Stimulated activated CD4-positive, alpha-beta T cell treated with anti-CD3 and anti-CD28 coated beads, TNF-alpha, amount 100 ng/mL, for 4 hours (primary cell): Measurements from ENCODE around the gene INTS1.

ENCODE experiments used
- DNase-seq, 3 experiments: peaks; one replicate each; pipeline ENCODE4 v3.0.0-alpha.2; 2020; ENCODE audit warnings: low read depth in 3 of 3

INTS1 gene

DNA sequence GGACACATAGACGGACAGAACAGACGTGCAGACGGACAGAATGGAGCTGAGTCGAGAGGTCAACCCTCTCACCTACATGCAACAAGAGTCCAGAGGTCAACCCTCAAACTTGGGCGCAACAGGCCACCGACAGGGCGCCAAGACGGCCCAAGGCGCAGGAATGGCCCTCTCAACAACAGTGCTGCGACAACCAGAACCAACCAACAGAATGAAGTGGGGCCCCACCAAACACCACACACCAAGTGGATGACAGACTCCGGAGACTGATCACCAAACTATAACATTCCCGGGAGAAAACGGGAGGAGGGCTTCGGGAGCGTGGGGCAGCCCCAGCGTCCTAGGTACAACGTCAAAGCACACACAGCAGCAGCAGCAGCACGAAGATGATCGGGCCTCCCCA lies 13.4 kb downstream of the INTS1 start:
- DNase-seq = no peak

DNA sequence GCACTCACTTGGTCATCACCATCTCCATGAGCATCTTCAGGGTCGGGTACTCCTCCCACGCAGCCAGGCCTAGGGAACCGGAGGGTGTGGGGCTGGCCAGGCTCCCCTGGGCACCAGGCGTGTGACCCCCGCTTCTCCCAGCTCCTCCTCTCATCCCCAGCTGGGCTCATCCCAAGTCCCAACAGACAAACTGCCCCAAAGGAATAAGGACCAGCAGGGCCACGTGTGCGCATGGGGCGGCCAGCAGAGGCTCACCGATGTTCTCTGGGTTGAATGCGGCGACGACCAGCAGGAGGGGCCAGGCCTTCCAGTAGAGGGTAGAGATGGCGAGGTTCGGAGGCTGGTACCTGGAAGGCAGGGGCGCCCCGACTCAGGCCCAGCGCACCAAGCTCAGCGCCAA lies 14.9 kb downstream of the INTS1 start:
- no peak for DNase-seq

DNA sequence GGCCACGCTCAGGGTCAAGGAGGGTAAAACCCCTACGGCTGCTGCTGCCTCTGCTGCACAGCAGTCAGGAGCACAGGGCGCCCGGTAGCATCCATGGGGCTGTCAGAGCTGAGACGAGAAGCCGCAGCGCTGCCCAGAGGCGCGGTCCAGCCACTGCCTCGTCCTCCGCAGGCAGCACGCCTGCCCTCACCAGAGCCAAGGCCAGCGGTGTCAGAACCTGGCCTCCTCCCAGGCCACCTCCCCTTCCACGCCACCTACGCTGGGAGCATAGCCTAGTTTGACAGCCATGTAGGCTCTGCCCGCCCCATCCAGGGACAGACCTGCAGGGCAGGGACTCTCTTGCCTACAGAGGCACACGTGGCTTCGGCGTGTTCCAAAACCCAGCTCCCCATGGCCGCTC lies 16.2 kb downstream of the INTS1 start:
- no peak for DNase-seq

DNA sequence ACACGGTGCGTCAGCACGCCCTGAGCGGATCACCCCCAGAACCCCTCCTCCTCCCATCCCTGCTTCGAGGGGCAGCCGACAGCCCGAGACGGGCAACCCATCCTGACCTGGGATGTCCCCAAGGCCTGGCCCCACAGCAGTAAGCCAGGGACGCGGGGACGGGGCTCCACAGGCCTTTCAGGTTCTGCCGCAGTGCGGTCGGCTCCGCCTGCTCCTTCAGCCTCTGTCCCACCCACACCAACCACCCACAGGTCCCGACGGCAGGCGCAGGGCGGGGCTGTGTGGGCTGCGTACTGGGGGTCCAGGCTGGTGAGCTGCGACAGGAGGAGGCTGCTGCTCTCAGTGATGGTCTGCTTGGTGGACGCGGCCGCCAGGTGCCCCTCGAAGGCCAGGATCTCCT lies 16.7 kb downstream of the INTS1 start:
- DNase-seq = no peak

DNA sequence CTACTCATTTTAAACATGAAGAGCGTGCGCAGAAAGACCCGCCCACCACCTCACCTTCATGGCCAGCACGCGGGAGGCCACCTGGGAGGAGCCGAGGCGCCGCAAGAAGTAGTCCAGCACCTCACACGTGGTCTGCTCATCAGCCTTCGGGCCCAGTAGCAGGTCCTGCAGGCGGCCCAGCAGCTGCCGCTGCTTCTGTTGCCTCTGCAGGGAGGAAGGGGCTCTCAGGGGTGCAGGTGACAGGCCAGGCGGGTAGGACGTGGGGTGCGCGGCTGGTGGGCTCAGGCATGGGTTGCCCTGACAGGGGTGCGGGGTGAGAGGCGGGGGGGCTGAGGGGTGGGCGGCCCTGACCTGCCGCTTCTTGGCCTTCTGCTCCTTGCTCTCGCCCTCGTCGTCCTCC lies 17.6 kb downstream of the INTS1 start:
- no peak for DNase-seq

GRCh38 chr7:1485156-1485555 lies 19.0 kb downstream of the INTS1 start:
- no peak for DNase-seq

- no peak for DNase-seq
These were observed 19.6 kb downstream of the INTS1 start for GRCh38 chr7:1484569-1484968.

GRCh38 chr7:1483536-1484505 lies 20.4 kb downstream of the INTS1 start:
- no peak for DNase-seq

GRCh38 chr7:1483079-1483478 lies 21.1 kb downstream of the INTS1 start:
- no peak for DNase-seq

DNA sequence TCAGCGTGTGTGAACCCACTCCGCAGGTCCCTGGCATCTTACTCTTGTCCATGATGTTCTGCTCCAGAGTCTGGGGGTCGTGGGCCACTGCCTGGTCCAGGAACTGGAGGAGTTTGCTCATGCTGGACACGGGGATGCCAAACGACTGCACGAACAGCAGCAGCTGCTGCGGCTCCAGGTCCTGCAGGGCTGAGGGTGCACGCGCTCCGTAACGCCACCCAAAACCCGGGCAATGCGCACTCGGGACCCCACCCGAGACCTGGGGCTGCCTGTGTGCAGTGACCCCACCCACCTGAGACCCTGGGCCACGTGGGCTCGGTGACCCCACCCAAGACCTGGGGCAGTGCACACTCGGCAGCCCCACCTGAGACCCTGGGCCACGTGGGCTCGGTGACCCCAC lies 22.9 kb downstream of the INTS1 start:
- no peak for DNase-seq

GRCh38 chr7:1480670-1481069 lies 23.5 kb downstream of the INTS1 start:
- DNase-seq = no peak

- DNase-seq = no peak
These were observed 24.9 kb downstream of the INTS1 start for GRCh38 chr7:1479287-1479686.

DNA sequence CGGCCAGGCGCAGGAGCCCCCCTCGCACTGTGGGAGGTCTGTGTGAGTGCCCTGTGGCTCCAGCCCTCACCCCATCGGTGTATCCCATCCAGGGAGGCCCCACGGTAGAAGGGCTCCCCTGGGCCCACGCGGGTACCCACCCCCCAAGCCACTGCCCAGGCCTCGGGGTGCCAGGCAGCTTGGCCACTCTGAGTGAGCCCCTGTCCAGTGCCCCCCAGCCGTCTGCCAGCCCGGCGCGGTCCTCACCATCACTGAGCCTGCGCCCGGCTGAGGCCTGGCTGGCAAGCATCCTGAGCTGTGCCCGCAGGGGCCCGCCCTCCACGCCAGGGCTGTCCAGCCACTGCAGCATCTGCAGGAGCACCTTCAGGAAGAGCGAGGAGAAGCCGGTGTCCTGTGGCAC lies 25.7 kb downstream of the INTS1 start:
- DNase-seq = no peak

GRCh38 chr7:1476859-1477258 lies 27.3 kb downstream of the INTS1 start:
- no peak for DNase-seq

DNA sequence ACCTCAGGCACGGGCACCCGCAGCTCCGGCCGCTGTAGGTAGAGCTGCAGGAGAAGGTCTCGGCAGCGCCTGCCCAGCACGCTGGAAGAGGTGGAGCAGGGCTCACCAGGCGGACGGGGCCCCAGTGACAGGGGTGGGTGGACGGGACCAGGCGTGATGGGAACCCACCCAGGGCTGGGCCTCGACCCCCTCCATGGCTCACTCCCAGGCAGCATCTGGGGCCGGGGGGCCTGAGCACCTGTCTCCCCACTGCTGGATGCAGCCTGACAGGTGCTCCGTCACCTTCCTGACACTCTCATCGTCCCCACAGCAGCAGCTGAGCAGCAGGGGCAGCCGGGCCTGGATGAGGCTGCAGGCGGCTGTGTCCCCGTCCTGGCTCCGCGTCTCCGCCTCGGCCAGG lies 28.2 kb downstream of the INTS1 start:
- no peak for DNase-seq

DNA sequence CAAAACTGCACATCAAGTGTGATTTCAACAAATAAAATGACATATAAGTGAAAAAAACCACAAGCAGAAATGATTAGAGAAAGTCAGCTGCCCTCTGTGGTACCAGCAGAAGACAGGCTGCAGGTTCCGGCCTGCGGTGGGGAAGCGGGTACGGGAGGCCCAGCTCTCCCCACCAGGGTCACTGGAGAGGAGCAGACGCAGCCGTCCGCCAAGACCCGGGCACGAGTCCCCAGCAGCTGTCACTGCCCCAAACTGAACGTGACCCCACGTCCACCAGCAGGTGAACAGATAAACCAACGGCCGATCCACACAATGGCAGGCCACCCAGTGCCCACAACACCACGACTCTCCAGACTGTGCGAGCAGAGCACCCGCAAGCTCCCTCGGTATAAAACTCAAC lies 28.8 kb downstream of the INTS1 start:
- no peak for DNase-seq

DNA sequence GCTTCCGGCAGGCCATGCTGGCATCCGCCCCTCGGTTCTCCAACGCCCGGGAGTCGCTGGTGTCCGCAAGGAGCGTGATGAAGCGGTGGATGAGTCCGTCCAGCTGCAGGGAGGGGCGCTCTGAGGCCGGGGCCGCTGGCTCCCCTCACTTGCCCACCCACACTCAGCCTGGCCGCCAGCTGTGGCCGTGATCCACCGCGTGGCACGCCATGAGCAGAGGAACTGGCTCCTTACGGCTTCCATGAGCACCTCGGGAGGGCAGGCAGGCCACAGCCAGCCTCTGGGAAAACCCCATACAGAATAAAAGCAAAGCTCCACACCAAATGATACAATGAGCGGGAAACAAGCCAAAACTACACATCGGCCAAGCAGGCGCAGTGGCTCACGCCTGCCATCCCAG lies 29.5 kb downstream of the INTS1 start:
- DNase-seq = no peak

GRCh38 chr7:1473864-1474512 lies 30.2 kb downstream of the INTS1 start:
- DNase-seq = peak; percentile 67 to 79 (median 73)

DNA sequence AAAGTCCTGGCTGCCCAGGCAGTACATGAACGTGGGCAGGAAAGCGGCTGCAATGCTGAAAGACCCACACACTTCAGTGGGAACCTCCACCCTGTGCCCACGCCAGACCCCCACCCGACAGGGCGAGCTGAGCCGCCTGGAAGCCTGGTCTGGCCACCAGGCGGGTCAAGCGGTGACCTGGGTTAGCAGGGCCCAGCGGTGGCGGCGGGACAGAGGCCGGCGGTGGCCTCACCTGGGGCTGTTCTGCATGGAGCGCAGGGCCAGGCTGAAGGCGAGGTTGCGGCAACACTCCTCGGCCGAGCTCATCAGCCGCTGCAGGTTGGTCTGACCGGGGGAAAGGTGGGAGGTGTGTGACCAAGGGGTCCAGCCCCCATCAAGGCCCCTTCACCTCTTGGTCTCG lies 33.3 kb downstream of the INTS1 start:
- no peak for DNase-seq

DNA sequence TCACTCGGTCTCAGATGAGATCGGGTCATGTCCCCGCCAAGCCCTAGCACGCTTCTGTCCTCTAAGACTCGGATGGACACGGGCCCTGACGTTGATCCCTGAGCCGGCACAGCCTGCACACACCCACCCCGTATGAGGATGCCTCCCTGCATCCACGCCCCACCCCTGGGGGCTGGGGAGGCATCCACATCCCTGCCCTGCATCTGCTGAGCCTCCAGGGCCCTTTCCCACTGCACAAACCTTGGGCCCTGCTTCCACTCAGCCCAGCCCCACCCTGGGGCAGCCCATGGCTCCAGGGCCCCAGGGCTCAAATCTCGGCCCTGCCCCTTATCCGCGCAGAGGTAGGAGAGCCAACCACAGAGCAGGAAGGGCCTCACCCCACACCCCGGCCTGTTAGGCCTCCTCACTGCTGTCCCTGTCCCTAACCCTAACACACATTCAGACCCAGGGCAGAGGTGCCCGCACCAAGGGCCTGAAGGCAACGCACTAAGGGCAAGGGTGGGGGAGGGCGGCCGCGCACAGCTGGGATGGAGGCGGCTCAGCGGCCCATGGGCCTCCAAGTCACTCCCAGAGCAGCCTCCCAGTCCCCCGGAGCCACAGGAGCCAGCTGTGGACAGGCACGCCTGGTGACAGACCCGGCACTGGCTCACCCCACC lies 35.4 kb downstream of the INTS1 start:
- DNase-seq = no peak

GRCh38 chr7:1468203-1468602 lies 36.0 kb downstream of the INTS1 start:
- no peak for DNase-seq

DNA sequence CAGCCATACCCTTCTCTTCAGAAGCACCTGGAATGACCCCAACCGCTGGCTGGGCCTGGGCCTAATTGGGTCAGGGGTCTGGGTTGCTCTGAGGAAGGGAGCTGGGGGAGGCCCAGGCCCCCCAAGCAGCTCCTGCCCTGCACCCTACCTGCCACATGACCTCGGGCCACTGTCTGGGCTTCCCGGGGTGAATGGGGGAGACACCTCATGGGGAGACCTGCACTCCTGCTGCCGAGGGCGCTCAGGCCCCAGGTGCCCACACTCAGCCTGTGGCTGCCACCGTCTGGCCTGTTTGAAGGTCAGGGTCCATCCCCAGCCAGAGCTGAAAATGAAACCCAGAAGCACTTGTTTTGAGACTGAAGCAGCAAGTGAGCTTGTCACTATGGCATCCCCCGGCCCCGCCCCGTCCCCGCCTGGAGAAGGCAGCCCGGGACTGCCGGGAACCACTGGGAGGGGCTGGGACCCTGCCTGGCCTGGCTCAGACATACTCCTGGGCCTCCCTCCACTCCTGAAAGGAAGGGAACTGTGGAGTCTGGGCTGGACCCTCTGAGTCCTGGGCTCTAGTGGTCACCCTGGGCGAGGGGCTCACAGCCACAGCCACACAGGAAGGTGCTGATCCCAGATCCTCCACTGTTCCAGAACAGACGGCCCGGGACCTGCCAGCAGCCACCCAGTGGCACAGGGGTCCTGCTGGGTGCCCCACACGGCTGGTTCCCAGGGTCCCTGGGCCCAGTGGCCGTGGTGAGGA lies 37.5 kb downstream of the INTS1 start:
- no peak for DNase-seq
